OCI-LY7 (cell line): ENCODE data around the gene SNAPIN. TPM values are rescaled to one million over a fixed set of nuclear protein-coding genes. Genes with fewer than 3 reads are reported as not detected.

Experiments
- BruUV-seq: library from RNA; stranded (reverse); fragments of 400-500 nt; replicated peaks from 2 replicates; lab custom pipeline; 2021; lab: Mats Ljungman, UMichigan
- CTCF ChIA-PET: fragments of 300-600 bp; sonication (Branson Sonifier 250); formaldehyde crosslinking; loops from one replicate; lab custom pipeline; 2022; ENCODE audit warnings: antibody characterized with exemption; ENCODE audit not compliant: unreplicated experiment; lab: Charles Lee
- POLR2A ChIA-PET: fragments of 300-600 bp; sonication (Branson Sonifier 250); formaldehyde crosslinking; loops from one replicate; lab custom pipeline; 2022; ENCODE audit warnings: antibody characterized with exemption; lab: Charles Lee
- DNase-seq: peaks from one replicate; pipeline ENCODE4 v3.0.0-alpha.2; 2015; ENCODE audit warnings: low spot score
- H2AFZ ChIP-seq: fragments of 200-600 bp; sonication (generic), shearing (Covaris generic); 2 replicates; pipeline ENCODE4 v1.6.1; 2014; ENCODE audit warnings: mild to moderate bottlenecking, antibody characterized with exemption, low read length, moderate library complexity
- H3K27ac ChIP-seq: fragments of 200-600 bp; sonication (generic); 2 replicates; pipeline ENCODE4 v1.5.1; 2014; ENCODE audit warnings: mixed run types, low read depth, mild to moderate bottlenecking, moderate library complexity, low read length, inconsistent platforms; ENCODE audit not compliant: poor library complexity, severe bottlenecking
- H3K36me3 ChIP-seq: fragments of 200-600 bp; sonication (generic); 2 replicates; pipeline ENCODE4 v1.6.1; 2014; ENCODE audit warnings: mild to moderate bottlenecking, antibody characterized with exemption, low read length, moderate library complexity, mixed read lengths; ENCODE audit not compliant: insufficient read depth
- H3K4me1 ChIP-seq: fragments of 200-600 bp; sonication (generic); 2 replicates; pipeline ENCODE4 v1.5.1; 2014; ENCODE audit warnings: mild to moderate bottlenecking, low read length; ENCODE audit not compliant: insufficient read depth, poor library complexity, severe bottlenecking
- H3K4me2 ChIP-seq: fragments of 200-600 bp; sonication (generic); 2 replicates; pipeline ENCODE4 v1.6.1; 2014; ENCODE audit warnings: mild to moderate bottlenecking, low read length
- H3K4me3 ChIP-seq: fragments of 200-600 bp; sonication (generic); 2 replicates; pipeline ENCODE4 v1.5.1; 2014; ENCODE audit warnings: mild to moderate bottlenecking, low read depth, low read length; ENCODE audit not compliant: poor library complexity, severe bottlenecking
- H3K79me2 ChIP-seq: fragments of 200-600 bp; sonication (generic); 2 replicates; pipeline ENCODE4 v1.6.1; 2016; ENCODE audit warnings: low read depth, mild to moderate bottlenecking, low read length, moderate library complexity, mixed read lengths; ENCODE audit not compliant: insufficient read depth
- H3K9me2 ChIP-seq: fragments of 200-600 bp; sonication (generic); 2 replicates; pipeline ENCODE4 v1.6.1; 2016; ENCODE audit warnings: mild to moderate bottlenecking, low read length, mixed read lengths; ENCODE audit not compliant: insufficient read depth
- H3K9me3 ChIP-seq: fragments of 200-600 bp; sonication (generic); 2 replicates; pipeline ENCODE4 v1.6.1; 2014; ENCODE audit warnings: mild to moderate bottlenecking, mixed run types, low read length, mixed read lengths
- H4K20me1 ChIP-seq: fragments of 200-600 bp; sonication (generic); 2 replicates; pipeline ENCODE4 v1.6.1; 2014; ENCODE audit warnings: mild to moderate bottlenecking, antibody characterized with exemption, low read length, moderate library complexity, mixed read lengths; ENCODE audit not compliant: insufficient read depth
- EZH2phosphoT487 ChIP-seq: fragments of 200-600 bp; sonication (generic); IDR thresholded peaks from 2 replicates; pipeline ENCODE4 v1.6.1; 2018; ENCODE audit warnings: low read depth, borderline replicate concordance, mild to moderate bottlenecking, mixed run types, antibody characterized with exemption, low read length, moderate library complexity, mixed read lengths
- intact Hi-C: fragments of 100-400 bp; cut with micrococcal nuclease; formaldehyde crosslinking; loops from one replicate; pipeline ENCODE4 v1.10.0; 2022; ENCODE audit not compliant: unreplicated experiment
- total RNA-seq, 2 experiments: library from RNA; depleted of rRNA in 1 of 2; stranded (reverse); fragments of >200 nt in 1 of 2; shearing (Covaris generic) in 1 of 2; gene quantifications; 2 replicates each; pipeline ENCODE4 v1.2.3, GENCODE V29; 2014 to 2022
- TF ChIP-seq, protein P1 (sequence below): fragments of 200-600 bp; sonication (generic); conservative IDR thresholded peaks from 2 replicates; pipeline ENCODE4 v1.5.1; 2014; ENCODE audit warnings: mild to moderate bottlenecking, antibody characterized with exemption, low read length, moderate library complexity, mixed read lengths

The SNAPIN gene
- total RNA-seq, 2 experiments from 2014 or later: 31.1 to 44.5 TPM

DNA sequence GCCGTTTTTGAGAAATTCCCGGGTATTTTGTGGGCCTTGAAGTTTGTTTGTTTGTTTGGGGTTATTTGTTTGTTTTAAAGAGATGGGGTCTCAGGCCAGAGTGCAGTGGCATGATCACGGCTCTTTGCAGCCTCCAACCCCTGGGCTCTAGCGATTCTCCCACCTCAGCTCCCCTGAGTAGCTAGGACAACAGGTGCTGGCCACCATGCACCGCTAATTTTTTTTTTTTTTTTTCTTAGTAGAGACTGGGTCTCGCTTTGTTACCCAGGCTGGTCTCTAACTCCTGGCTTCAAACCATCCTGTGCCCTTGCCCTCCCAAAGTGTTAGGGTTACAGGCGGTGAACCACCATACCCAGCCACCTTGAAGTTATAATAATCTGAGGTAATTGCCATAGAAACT is 22.6 kb upstream of the SNAPIN start:
- DNase-seq: peak; percentile 34
- Histone ChIP-seq H3K4me1 (peaks cover 16% of the 10 kb centered on the region), H3K4me2 (peak overlapping the region; percentile 61), H3K27ac (peak overlapping the region; percentile 97), H3K36me3 (peaks cover 52% of the 10 kb centered on the region), H2AFZ (no peak overlapping the region), H3K9me3 (no peaks in the 10 kb centered on the region), H3K4me3 (peak overlapping the region; percentile 83), H3K9me2 (no peaks in the 10 kb centered on the region), H4K20me1 (no peaks in the 10 kb centered on the region), H3K79me2 (peaks cover 29% of the 10 kb centered on the region)
- CTCF ChIA-PET: no interaction called here
- BruUV-seq: no TSS peak
- TF ChIP-seq EZH2phosphoT487: no peak
- TF ChIP-seq, protein P1, sequence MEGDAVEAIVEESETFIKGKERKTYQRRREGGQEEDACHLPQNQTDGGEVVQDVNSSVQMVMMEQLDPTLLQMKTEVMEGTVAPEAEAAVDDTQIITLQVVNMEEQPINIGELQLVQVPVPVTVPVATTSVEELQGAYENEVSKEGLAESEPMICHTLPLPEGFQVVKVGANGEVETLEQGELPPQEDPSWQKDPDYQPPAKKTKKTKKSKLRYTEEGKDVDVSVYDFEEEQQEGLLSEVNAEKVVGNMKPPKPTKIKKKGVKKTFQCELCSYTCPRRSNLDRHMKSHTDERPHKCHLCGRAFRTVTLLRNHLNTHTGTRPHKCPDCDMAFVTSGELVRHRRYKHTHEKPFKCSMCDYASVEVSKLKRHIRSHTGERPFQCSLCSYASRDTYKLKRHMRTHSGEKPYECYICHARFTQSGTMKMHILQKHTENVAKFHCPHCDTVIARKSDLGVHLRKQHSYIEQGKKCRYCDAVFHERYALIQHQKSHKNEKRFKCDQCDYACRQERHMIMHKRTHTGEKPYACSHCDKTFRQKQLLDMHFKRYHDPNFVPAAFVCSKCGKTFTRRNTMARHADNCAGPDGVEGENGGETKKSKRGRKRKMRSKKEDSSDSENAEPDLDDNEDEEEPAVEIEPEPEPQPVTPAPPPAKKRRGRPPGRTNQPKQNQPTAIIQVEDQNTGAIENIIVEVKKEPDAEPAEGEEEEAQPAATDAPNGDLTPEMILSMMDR: no peak
- POLR2A ChIA-PET: interaction anchor here (0.9 to 1.6 kb wide), 4 partner anchors 7 to 38 kb away, joined by 3 to 7 read pairs (median 4); no protein-coding TSS in a partner anchor
- intact Hi-C loops: loop anchor here (2.0 kb wide), 3 partner anchors 23 to 37 kb away; partner anchors contain the start of genes ILF2 and SNAPIN

DNA sequence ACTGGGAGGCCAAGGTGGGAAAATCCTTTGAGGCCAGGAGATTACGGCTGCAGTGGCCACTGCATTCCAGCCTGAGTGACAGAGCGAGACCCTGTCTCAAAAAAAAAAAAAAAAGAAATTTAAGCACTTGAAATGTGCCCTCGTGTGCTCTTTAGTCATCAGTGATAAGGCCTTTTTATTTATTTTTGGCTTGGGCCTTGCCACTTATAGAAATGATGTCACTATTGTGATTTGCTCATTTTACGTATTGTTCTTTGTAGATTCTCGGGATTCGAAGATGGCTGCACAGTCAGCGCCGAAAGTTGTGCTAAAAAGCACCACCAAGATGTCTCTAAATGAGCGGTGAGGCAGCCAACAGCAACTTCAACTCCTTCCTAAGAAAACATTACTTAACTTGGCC is 22.2 kb upstream of the SNAPIN start:
- BruUV-seq: no TSS peak
- peak overlapping the region; percentile 61 for H3K4me2 ChIP-seq
- POLR2A ChIA-PET: no interaction called here
- H3K36me3 ChIP-seq: peaks cover 57% of the 10 kb centered on the region
- peak overlapping the region; percentile 97 for H3K27ac ChIP-seq
- intact Hi-C loops: no loop called here
- peak overlapping the region; percentile 83 for H3K4me3 ChIP-seq
- H4K20me1 ChIP-seq: no peaks in the 10 kb centered on the region
- TF ChIP-seq, protein P1: no peak
- no peak for TF ChIP-seq EZH2phosphoT487
- H2AFZ ChIP-seq: no peak overlapping the region
- H3K9me2 ChIP-seq: no peaks in the 10 kb centered on the region
- H3K9me3 ChIP-seq: no peaks in the 10 kb centered on the region
- no peak for DNase-seq
- H3K79me2 ChIP-seq: peaks cover 29% of the 10 kb centered on the region
- peaks cover 16% of the 10 kb centered on the region for H3K4me1 ChIP-seq
- CTCF ChIA-PET: no interaction called here

DNA sequence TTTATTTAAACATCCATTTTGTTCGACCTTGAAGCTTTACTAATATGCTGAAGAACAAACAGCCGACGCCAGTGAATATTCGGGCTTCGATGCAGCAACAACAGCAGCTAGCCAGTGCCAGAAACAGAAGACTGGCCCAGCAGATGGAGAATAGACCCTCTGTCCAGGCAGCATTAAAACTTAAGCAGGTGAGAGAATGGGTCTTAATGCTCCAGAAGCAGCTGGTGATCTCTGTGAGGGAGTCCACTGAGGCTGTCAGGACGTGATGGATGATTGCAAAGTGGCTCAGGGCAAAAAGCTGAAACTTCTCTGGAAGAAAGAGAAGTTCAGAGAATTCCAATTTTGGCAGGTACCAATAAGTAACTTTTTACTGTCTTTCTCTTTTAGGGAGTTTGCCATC is 20.2 kb upstream of the SNAPIN start:
- Histone ChIP-seq H3K4me1 (peaks cover 14% of the 10 kb centered on the region), H3K79me2 (peaks cover 29% of the 10 kb centered on the region), H2AFZ (no peak overlapping the region), H3K4me2 (no peak overlapping the region), H3K27ac (no peak overlapping the region), H3K4me3 (no peak overlapping the region), H3K9me3 (no peaks in the 10 kb centered on the region), H4K20me1 (no peaks in the 10 kb centered on the region), H3K36me3 (peaks cover 76% of the 10 kb centered on the region), H3K9me2 (no peaks in the 10 kb centered on the region)
- intact Hi-C loops: no loop called here
- ChIA-PET POLR2A (interaction anchor here (0.5 to 0.7 kb wide), 2 partner anchors 34 to 374 kb away, joined by 3 read pairs; no protein-coding TSS in a partner anchor), CTCF (no interaction called here)
- DNase-seq: no peak
- TF ChIP-seq, protein P1: no peak
- no peak for TF ChIP-seq EZH2phosphoT487
- BruUV-seq: TSS peak; percentile 32
